Kidney (tissue), 14 donors: ENCODE data around the gene TENM4. TPM values are rescaled to one million over a fixed set of nuclear protein-coding genes. Genes with fewer than 3 reads are reported as not detected.

Source experiments
- DNase-seq, 5 donors: peaks; one replicate each; pipeline ENCODE4 v3.0.0-alpha.2; 2013 to 2020
- FAIRE-seq: peaks from 2 replicates; lab custom pipeline; 2012; peaks lifted over from hg19 to GRCh38; lab: Jason Lieb, UNC
- H3K27ac ChIP-seq, 2 donors: one replicate each; pipeline ENCODE4 v1.7.0; 2013; ENCODE audit warnings: low read depth in 2 of 2, low read length in 2 of 2, inconsistent platforms in 1 of 2
- H3K27me3 ChIP-seq: one replicate; pipeline ENCODE4 v1.7.1; 2013; ENCODE audit warnings: low read length, inconsistent platforms; ENCODE audit not compliant: control insufficient read depth, insufficient read depth
- H3K36me3 ChIP-seq, 3 donors: one replicate each; pipeline versions ENCODE4 v1.7.0 to v1.7.1; 2013; ENCODE audit warnings: low read length in 3 of 3, control low read depth in 1 of 3, inconsistent platforms in 1 of 3; ENCODE audit not compliant: insufficient read depth in 3 of 3, control insufficient read depth in 2 of 3
- H3K4me1 ChIP-seq, 3 donors: one replicate each; pipeline versions ENCODE4 v1.7.0 to v1.7.1; 2013; ENCODE audit warnings: low read length in 3 of 3, inconsistent platforms in 1 of 3, low read depth in 1 of 3; ENCODE audit not compliant: control insufficient read depth in 2 of 3, insufficient read depth in 2 of 3
- H3K4me3 ChIP-seq, 3 donors: one replicate each; pipeline versions ENCODE4 v1.7.0 to v1.8.1; 2013; ENCODE audit warnings: low read length in 3 of 3, control low read depth in 1 of 3, inconsistent platforms in 1 of 3
- H3K9ac ChIP-seq, 3 donors: one replicate each; pipeline versions ENCODE4 v1.7.0 to v1.7.1; 2013; ENCODE audit warnings: low read length in 3 of 3, control low read depth in 1 of 3, inconsistent platforms in 1 of 3
- H3K9me3 ChIP-seq, 3 donors: one replicate each; pipeline versions ENCODE4 v1.7.0 to v1.7.1; 2013; ENCODE audit warnings: low read length in 3 of 3, control low read depth in 1 of 3, inconsistent platforms in 1 of 3; ENCODE audit not compliant: control insufficient read depth in 2 of 3, insufficient read depth in 1 of 3
- intact Hi-C: fragments of 100-400 bp; cut with DNase I; formaldehyde crosslinking; loops from one replicate; pipeline ENCODE4 v1.11.1; 2022
- polyA plus RNA-seq: library from polyadenylated mRNA; stranded (reverse); fragments of 350-450 nt; fragmentation: Illumina TruSeq; extraction: RNeasy Lipid Tissue Mini Kit (QIAGEN cat#74804); gene quantifications from one replicate; pipeline ENCODE4 v1.2.3, GENCODE V29; 2014; ENCODE audit warnings: low read depth, low replicate concordance; ENCODE audit not compliant: insufficient read depth
- total RNA-seq: library from RNA; stranded (reverse); fragmentation: NEBNext Ultra II Directional; extraction: Animal tissue kit (Norgen Biotek cat#: 25700); gene quantifications from one replicate; pipeline ENCODE4 v1.2.1, GENCODE V29; 2021
- TF ChIP-seq, protein P1 (sequence below): IDR thresholded peaks from 3 replicates; pipeline ENCODE4 v1.5.1; 2012; ENCODE audit warnings: mild to moderate bottlenecking, moderate library complexity, borderline replicate concordance; ENCODE audit not compliant: insufficient read depth; ENCODE audit errors: extremely low read depth
- donor health status: control.
- donor health status: control.
- donor health status: control.
- donor health status: control.
- donor health status: control.
- donor health status: DM: yes; HTN: yes; CAD: no.
- donor health status: Normal renal cell carcinoma (clear cell type).

TENM4 gene
- total and polyA plus RNA-seq, 2 donors from 2014 or later: 0.34 to 31.0 TPM

DNA sequence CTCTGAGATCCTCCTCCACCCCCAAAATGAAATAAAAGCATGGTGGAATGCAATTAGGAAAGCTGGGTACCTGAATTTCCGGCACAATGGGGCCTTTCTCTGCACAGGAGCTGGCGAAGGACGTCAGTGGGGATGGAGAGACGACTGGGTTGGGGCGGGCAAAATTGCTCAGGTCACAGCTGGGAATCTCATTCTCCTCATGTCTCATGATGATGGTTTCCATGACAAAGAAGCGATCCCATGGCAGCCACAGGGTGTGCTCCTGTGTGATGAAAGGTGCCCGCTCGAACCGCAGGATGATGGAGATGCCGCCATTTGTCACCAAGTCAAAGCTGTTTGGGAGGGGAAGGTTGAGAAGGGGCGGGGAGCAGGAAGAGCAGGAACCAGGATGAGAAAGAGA, 708.6 kb downstream of the TENM4 start:
- Histone ChIP-seq H3K9me3 (no peaks in the 10 kb centered on the region), H3K27me3 (no peaks in the 10 kb centered on the region), H3K4me3 (no peak overlapping the region), H3K27ac (no peak overlapping the region), H3K4me1 (no peaks in the 10 kb centered on the region), H3K9ac (no peak overlapping the region), H3K36me3 (no peaks in the 10 kb centered on the region)
- DNase-seq: no peak
- intact Hi-C loops: no loop called here
- no peak for FAIRE-seq
- TF ChIP-seq, protein P1, sequence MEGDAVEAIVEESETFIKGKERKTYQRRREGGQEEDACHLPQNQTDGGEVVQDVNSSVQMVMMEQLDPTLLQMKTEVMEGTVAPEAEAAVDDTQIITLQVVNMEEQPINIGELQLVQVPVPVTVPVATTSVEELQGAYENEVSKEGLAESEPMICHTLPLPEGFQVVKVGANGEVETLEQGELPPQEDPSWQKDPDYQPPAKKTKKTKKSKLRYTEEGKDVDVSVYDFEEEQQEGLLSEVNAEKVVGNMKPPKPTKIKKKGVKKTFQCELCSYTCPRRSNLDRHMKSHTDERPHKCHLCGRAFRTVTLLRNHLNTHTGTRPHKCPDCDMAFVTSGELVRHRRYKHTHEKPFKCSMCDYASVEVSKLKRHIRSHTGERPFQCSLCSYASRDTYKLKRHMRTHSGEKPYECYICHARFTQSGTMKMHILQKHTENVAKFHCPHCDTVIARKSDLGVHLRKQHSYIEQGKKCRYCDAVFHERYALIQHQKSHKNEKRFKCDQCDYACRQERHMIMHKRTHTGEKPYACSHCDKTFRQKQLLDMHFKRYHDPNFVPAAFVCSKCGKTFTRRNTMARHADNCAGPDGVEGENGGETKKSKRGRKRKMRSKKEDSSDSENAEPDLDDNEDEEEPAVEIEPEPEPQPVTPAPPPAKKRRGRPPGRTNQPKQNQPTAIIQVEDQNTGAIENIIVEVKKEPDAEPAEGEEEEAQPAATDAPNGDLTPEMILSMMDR: no peak

DNA sequence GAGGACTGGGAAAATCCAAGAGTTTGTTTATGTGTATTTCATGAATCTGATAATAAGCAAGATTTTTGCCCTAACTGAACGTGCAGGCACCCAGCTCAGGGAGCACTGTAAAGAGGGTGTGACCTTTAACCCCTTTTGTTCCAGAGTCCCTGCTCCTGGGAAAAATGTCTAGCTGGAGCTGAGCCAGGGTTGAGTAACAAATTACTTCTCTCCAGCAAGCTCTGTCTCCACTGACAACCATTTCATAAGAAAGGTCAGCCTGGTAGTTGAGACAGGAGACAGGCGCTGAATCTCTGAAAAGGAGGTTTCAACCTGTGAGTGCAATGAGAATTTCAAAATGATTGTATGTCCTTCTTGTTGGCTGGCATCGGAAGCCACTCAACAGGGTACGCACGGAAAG, 709.8 kb downstream of the TENM4 start:
- FAIRE-seq (no peak), DNase-seq (peak in 2 of 5 donors; percentile 9 to 18)
- TF ChIP-seq, protein P1: no peak
- H3K27ac ChIP-seq: no peak overlapping the region
- no peaks in the 10 kb centered on the region for H3K4me1 ChIP-seq
- H3K4me3 ChIP-seq: no peak overlapping the region
- H3K9me3 ChIP-seq: no peaks in the 10 kb centered on the region
- H3K9ac ChIP-seq: no peak overlapping the region
- intact Hi-C loops: no loop called here
- no peaks in the 10 kb centered on the region for H3K36me3 ChIP-seq
- H3K27me3 ChIP-seq: no peaks in the 10 kb centered on the region

DNA sequence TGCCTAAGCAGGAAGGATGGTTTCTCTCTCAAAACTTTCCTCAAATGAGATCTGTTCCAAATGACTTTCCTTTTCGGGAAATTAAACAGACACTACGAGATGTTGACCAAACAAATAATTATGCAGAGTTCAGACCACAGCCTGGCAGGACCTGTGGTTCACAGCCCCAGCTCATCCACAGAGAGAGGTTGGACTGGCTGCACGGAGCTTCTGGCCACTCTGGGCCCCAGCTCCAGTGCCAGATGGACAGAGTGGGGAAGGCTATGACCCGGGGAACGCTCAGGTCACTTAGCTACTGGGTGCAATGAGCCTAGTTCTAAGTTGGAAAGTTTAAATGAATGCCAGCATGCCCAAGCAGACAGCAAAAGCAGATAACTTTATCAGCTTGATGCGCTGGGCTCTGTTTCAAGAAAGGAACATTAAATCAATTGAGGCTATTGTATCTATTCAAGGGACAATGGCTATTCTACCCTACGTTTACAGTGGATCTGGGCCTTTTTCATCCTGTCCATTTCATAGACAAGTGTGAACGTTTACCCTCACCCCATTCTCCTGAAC, 710.5 kb downstream of the TENM4 start:
- no peaks in the 10 kb centered on the region for H3K9me3 ChIP-seq
- FAIRE-seq (no peak), DNase-seq (no peak)
- no peak overlapping the region for H3K9ac ChIP-seq
- no peaks in the 10 kb centered on the region for H3K4me1 ChIP-seq
- intact Hi-C loops: no loop called here
- no peak overlapping the region for H3K27ac ChIP-seq
- no peaks in the 10 kb centered on the region for H3K36me3 ChIP-seq
- TF ChIP-seq, protein P1: no peak
- H3K4me3 ChIP-seq: no peak overlapping the region
- H3K27me3 ChIP-seq: no peaks in the 10 kb centered on the region

DNA sequence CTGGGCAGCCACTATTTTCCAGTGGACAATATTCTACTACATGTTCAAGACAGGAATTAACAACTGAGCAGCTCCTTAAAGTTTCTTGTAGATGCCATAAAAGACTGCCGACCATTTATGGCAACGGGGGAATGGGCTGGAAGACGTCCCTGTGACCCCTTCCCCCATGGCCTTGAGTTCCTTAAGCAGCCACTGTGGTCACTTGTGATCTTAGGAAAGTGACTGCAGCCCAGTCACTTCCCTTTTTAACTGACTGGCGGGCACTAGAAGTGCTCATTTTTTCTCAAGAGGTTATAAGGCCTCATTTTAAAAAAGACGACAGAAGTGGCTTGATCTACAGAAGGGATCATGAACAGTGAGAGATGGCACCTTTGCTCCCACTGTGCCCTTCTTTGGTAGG, 713.0 kb downstream of the TENM4 start:
- intact Hi-C loops: no loop called here
- DNase-seq (no peak), FAIRE-seq (no peak)
- Histone ChIP-seq H3K4me1 (no peaks in the 10 kb centered on the region), H3K9me3 (no peaks in the 10 kb centered on the region), H3K27me3 (no peaks in the 10 kb centered on the region), H3K36me3 (no peaks in the 10 kb centered on the region), H3K4me3 (no peak overlapping the region), H3K9ac (no peak overlapping the region), H3K27ac (no peak overlapping the region)
- TF ChIP-seq, protein P1: no peak
